Fibroblast of skin of scalp (primary cell): ENCODE data around the gene MPC1L.

Experiments used
- DNase-seq: peaks from one replicate; pipeline ENCODE4 v3.0.0-alpha.2; 2013

Gene MPC1L

DNA sequence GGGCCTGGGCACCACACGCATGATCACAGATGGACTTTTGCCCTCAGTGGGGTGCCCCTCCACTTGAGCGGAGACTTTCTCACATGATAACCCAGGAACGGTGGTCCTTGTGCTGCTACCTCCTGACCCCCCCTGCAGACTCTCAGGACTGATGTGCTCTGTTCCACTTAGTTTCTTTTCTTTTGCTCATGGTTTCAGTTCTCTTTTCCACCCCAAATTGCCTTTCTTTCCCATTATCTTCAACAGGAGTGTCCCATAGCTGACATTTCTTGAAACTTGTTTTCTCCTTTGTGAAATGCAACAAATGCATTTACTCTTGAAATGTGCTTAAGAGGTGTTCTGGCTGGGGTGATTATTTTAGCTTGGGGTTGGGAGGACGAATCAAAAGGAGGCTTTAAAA is 9.0 kb downstream of the MPC1L start:
- no peak for DNase-seq

DNA sequence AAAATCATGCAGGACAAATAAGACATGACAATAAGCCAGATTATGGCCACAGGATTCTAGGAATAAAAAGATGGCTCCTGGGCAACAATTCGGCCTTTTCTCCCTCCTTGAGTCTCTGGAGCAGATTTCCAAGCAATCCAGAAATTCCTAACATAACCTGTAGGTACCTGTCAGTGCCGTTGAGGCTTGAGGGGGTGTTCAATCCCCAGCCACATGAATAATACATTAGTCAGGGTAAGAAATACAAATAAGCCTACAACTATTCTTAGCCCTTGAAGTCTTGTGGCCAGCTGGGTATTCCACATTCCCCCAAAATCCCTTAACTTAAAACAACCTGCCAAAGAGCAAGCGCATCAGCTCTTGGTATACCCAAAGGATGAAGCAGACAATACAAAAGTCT is 14.5 kb downstream of the MPC1L start:
- DNase-seq, result no peak

DNA sequence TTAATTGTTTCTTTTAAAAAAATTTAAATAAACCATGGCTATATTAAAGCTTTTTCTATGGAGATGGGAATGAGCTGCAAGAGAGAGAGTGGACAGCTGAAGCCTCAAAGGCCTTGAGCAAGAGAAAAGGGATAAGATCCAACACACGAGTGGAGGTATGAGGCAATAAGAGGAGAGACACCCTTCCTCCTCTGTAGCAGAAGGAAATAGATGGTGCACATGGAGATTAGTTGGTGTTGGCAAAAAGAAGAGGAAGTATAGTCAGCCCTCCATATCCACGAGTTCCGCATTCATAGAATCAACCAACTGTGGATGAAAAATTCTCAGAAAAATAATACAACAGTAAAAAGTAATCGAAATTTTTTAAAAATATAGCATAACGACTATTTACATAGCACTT is 20.9 kb downstream of the MPC1L start:
- no peak for DNase-seq

DNA sequence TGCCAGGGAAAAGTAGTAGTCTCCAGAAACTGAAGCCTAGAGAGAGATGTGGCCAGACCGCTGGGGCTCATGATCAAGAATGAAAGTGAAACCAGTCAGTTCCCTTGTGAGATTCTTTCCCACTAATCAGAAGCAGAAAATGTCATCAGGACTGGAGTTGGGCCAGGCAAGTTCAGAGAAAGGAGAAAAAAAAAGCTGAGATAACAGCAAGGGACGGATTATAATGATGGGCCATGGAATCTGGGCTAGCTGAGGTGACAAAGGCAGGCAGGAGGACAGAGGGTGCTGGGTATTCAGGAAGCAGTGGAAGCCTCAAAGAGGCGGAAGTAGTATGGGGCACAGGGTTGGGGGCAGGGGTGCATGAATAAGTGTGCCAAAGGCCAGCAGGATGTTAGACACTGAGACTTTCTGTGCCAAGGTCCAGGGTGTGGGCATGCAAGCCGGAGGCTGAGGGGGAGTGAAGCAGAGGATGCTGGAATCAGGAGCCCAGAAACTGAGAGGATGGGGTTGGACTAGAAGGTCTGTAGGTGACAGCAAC is 21.7 kb downstream of the MPC1L start:
- peak; percentile 79 for DNase-seq

DNA sequence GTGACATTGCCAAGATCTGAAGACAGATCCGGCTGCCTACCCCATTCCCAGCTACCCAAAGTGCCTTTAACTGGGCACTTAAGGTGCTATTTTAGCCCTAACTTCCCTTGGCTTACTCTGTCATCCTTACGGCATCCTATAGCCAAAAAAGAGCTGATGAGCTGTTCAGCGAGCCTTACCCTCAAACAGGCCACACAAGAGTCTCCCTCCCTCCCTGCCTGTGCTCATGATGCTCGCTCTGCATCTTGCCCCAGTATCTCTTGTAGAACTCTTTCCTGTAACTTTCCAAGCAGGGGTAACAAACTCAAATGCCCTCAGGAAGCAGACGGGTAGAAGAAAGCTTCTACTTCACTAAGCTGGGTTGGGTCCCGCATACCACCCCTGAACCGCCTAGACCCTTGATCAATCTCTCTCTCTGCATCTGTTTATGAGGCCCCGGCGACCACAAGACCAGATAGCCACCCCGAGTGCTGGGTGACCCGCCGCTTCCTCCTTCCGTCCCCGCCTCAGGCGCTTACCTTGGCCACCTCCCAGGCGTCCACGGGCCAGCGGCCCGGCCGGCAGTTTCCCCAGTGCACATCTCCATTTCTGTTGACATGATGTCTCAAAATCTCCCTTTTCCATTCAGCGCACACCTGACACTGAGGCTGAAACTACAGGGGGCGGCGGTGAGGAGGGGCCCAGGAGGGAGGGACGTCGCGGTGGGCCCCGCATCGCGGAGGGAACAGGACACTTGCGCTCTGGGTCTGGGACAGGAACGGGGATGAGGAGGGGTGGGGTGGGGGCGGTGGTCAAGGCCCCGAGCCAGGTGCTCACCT is 23.5 kb downstream of the MPC1L start:
- peak; percentile 21 for DNase-seq

DNA sequence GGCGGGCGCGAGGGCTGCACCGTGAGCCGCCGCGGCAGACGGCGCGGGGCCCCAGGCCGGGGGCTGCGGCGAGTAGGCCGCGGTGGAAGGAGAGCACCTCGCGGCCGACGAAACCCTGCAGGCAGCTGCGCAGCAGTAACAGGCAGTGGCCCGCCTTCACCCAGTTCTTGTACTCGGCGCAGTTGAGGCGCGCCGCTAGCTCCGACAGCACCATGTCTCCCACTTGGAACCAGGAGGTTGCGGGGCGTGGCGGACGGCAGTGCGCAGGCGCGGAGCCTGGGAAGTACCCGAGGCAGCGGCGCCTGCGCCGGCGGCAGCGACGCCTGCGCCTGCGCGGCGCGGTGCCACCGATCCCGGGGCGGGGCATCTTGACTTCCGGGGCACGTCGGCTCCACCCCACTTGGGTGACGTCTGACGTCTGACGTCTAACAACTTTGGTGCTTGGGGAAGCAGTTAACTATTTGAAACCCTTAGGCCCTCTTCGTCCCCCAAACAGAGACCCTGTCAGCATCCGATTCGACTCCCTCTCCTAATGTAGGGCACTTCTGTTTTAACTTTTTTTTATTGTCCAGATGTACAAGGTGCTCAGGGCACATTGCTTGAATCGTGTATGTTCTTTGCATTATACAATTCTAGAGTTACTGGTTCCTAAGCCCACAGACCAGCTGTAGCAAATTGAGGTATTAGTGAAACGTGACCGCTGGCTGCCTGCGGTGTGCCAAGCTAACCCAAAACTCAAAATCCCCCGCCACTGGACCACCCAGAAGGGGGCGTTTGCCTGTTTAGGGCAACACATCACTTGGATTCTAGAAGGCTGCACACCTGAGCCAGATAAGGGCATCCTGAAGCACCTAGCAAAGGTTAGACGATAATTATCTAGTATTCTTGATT is 24.3 kb downstream of the MPC1L start, which contains the start of gene CXorf38:
TSS of gene CXorf38 (minus strand) at position 255 of the 891 bp plus-strand sequence. CDS start at position 214, 41 bp downstream.
- DNase-seq, result peak; percentile 90

DNA sequence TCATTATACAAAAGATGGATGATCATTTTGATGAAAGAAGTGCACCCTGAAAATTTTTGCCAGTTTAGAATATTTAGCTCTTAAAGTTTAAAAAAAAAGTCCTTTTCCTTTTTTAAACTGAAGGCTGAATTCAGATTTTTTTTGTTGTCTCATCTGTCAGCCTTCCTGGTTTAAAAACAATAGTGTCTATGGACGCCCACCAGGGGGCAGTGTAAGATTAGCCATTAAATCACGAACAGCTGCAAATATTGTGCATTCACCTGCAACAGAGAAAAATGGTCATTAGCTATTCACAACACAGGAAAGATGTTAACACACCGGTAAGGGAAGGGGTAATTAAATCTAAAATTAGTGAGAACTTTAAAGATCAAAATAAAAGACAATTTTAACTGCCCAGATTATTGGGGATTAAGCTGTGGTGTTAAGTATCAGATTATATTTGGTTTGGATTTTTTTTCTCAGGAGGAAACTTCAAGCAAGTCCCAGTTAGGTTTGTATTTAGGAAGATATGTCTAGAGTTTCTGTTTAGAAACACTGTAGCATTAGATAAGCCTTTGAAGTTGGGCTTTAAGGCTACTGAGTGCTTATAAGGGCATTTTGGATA is 28.5 kb downstream of the MPC1L start:
- peak; percentile 41 for DNase-seq

DNA sequence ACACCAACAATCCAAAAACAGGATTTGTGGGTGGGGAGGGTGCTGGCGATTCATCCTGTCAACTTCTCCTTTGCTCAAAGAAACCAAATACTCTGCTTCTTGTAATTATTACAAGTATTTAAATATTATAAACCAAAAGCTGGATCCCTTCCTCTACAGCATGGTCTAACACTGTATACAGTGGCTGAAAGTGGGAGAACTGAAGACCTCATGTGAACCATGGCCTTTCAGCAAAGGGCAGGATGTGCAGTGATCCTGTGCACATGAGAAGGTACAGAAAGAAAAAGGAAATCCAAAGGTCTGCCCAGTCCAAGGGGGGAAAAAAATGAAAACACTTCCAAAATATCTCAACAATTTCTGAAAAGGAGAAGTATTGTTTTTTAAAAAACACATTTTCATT is 29.4 kb downstream of the MPC1L start:
- no peak for DNase-seq

DNA sequence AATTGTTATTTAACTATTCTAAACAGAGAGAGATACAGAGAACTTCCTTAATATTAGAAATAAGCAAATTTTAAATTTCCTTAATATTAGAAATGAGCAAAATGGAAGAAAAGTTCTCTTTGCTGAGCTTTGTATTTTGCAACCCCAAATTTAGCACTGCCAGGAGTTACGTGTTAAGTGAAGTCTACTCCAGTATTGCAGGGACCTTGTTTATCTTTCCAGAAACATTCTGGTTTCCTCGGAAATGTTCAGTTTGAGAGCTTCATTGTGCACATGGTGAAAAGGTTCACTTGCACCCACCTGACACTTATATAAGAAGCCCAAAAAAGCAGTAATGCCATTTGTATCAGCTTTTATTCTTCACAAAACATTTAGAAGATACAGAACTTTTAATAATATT is 30.3 kb downstream of the MPC1L start:
- DNase-seq, result no peak

DNA sequence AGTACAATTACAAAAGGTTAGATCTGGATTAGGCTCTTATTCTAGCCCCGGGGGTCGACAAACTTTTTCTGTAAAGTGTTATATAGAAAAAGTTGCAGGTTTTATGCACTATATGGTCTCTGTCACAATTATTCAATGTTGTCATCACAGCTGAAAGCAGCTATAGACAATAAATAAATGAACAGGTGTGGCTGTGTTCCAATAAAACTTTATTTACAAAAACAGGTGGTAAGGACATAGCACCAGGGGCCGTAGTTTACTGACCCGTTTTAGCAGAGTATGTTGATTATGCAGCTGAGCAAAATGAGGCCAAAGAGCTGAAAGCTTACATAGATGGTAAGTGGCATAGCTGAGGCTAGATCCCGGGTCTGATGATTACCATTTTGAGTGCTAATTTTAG is 37.2 kb downstream of the MPC1L start:
- no peak for DNase-seq

DNA sequence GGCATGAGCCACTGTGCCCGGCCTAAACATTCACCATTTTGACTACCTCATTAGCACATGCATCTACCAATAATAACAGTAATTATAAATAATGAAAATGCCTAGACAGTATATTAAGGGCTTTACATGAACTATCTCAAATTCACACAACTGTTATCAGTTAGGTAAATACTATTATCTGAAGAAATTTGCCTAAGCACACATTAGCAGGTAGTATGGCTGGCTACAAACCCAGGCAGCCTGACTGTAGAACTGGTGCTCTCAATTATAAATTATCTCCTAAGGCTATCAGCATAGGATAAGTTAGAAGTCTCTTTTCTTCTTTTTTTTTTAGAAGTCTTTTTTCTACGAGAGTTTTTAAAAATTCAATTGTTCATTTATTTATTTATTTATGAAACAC is 38.3 kb downstream of the MPC1L start:
- no peak for DNase-seq

DNA sequence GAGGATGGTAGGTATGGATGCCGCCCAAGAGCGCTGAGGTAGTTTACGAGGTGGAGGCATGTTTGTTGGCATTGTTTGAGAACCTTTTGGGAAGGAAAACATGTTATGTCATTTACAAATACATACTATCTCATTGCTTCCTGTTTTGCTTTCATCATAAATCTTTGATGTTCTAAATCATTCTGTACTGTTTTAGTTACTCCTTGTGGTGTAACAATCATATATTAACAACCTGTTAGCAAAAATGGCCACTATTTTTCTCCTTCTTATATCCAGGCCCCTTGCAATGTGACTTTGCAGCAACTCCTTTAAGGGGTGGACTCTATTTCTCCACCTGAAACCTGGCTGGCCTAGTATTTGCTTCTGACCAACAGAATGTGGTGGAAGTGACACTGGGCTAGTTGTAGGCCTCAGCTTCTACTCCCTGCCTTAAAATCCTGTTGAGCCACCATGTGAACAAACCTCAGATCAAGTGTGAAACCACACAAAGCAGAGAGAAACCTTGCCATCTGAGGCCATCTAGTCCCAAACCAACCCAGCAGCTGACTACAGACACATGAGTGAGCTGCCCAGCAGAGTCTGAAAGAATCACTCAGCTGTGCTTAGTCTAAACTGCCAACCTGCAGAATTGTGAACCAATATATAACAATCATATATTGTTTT is 40.0 kb downstream of the MPC1L start:
- no peak for DNase-seq

DNA sequence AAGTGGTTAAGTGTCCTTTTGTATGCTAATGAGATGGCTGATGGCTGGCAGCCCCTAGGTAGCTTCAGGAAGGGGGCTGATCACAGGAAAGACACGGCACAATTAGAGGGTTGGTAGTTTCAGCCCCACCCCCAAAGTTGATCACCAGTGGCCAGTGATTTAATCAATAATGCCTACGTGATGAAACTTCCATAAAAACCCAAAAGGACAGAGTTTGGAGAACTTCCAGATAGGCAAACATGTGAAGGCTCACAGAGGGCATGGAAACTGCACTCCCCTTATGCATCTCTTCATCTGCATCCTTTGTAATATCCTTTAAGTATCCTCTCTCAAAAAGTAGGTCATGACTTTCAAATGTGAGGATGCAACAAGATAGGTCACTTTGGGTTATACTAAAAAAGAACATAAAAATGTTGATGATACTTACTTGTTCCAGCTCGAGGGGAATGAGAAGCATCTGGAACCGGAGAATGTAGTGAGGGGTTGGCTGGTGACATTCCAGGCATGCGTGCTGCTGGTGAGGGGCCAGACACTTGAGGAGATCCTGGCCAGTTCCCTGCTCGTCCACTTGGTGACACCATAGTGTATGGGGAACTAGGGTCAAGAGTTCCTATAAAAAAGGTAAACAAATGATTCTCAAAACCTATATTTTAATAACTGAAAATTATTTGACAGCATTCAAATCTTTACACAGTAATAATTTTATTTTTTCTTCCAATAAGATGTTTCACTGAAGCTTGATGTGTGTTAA is 40.8 kb downstream of the MPC1L start:
- DNase-seq, result peak; percentile 57

DNA sequence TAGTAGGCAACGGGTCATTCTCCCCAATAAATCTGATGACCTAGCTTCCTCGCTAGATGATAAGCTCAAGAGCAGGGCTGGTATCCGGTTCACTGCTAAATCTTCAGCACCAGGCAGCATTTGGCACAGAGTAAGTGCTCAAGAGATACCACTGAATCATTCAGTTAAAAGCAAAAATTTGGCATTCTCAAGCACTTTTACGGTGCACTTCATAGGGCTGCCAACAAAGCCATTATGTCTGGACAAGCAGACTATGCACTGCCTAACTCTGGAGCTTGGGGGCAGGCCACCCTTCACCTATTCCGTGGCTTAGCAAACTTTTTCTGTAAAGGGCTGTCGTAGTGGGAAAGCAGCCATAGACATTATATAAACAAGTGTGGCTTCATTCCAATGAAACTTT is 47.9 kb downstream of the MPC1L start:
- DNase-seq, result no peak
